MM.1S (cell line): Measurements from ENCODE around the gene GAPT.

Source experiments
- DNase-seq: peaks from one replicate; pipeline ENCODE4 v3.0.0-alpha.2; 2015
- H2AFZ ChIP-seq: fragments of 300-600 bp; sonication (generic); 2 replicates; pipeline ENCODE4 v1.6.0; 2016; ENCODE audit warnings: antibody characterized with exemption, low read length
- H3F3A ChIP-seq: fragments of 300-600 bp; sonication (generic); 2 replicates; pipeline ENCODE4 v1.6.1; 2016; ENCODE audit warnings: mild to moderate bottlenecking, antibody characterized with exemption, low read length, moderate library complexity, mixed read lengths; ENCODE audit not compliant: insufficient read depth
- H3K27ac ChIP-seq: fragments of 300-600 bp; sonication (generic); 2 replicates; pipeline ENCODE4 v1.5.1; 2016; ENCODE audit warnings: mild to moderate bottlenecking, low read length
- H3K27me3 ChIP-seq: fragments of 300-600 bp; sonication (generic); replicated peaks from 2 replicates; pipeline ENCODE4 v1.6.0; 2016; ENCODE audit warnings: low read length; ENCODE audit not compliant: insufficient read depth
- H3K36me3 ChIP-seq: fragments of 300-600 bp; sonication (generic); replicated peaks from 2 replicates; pipeline ENCODE4 v1.6.1; 2016; ENCODE audit warnings: mild to moderate bottlenecking, low read length, mixed read lengths; ENCODE audit not compliant: insufficient read depth
- H3K4me1 ChIP-seq: fragments of 300-600 bp; sonication (generic); 2 replicates; pipeline ENCODE4 v1.6.1; 2016; ENCODE audit warnings: low read length, mixed read lengths
- H3K4me2 ChIP-seq: fragments of 300-600 bp; sonication (generic); 2 replicates; pipeline ENCODE4 v1.6.0; 2016; ENCODE audit warnings: low read depth, low read length
- H3K4me3 ChIP-seq: fragments of 300-600 bp; sonication (generic); 2 replicates; pipeline ENCODE4 v1.5.1; 2016; ENCODE audit warnings: low read length, mixed read lengths
- H3K79me2 ChIP-seq: fragments of 300-600 bp; sonication (generic); 2 replicates; pipeline ENCODE4 v1.6.1; 2016; ENCODE audit warnings: mixed run types, low read length, mixed read lengths
- H3K9ac ChIP-seq: fragments of 300-600 bp; sonication (generic); 2 replicates; pipeline ENCODE4 v1.6.1; 2016; ENCODE audit warnings: low read length, mixed read lengths
- H3K9me2 ChIP-seq: fragments of 300-600 bp; sonication (generic); replicated peaks from 2 replicates; pipeline ENCODE4 v1.6.1; 2016; ENCODE audit warnings: mild to moderate bottlenecking, low read length, mixed read lengths; ENCODE audit not compliant: insufficient read depth
- H3K9me3 ChIP-seq: fragments of 300-600 bp; sonication (generic); replicated peaks from 2 replicates; pipeline ENCODE4 v1.6.1; 2016; ENCODE audit warnings: mild to moderate bottlenecking, low read length, mixed read lengths; ENCODE audit not compliant: insufficient read depth
- H4K20me1 ChIP-seq: fragments of 300-600 bp; sonication (generic); 2 replicates; pipeline ENCODE4 v1.6.1; 2016; ENCODE audit warnings: mild to moderate bottlenecking, low read length, moderate library complexity, mixed read lengths; ENCODE audit not compliant: insufficient read depth
- CTCF ChIP-seq: fragments of 300-600 bp; sonication (generic); IDR thresholded peaks from 2 replicates; pipeline ENCODE4 v1.5.1; 2016; ENCODE audit warnings: antibody characterized with exemption, low read length, mixed read lengths
- EZH2 ChIP-seq: fragments of 300-600 bp; sonication (generic); optimal IDR thresholded peaks from 2 replicates; pipeline ENCODE3; 2017; ENCODE audit warnings: low read depth, mild to moderate bottlenecking, antibody characterized with exemption, low read length, mixed read lengths
- EZH2phosphoT487 ChIP-seq: fragments of 300-600 bp; sonication (generic); IDR thresholded peaks from 2 replicates; pipeline ENCODE4 v1.6.1; 2018; ENCODE audit warnings: antibody characterized with exemption, low read length

GAPT gene

GRCh38 chr5:58460002-58460731 lies 31.1 kb upstream of the GAPT start, which contains the start of gene PLK2:
TSS of gene PLK2 (minus strand) at chr5:58460086. CDS start at chr5:58459959, 127 bp downstream.
- no peaks in the 10 kb centered on the region for H3K9me2 ChIP-seq
- DNase-seq = peak; percentile 89

GRCh38 chr5:58460732-58461286 lies 30.4 kb upstream of the GAPT start:
- H3K36me3 ChIP-seq = no peaks in the 10 kb centered on the region
- peak overlapping the region; percentile 88 for H3K4me3 ChIP-seq
- peak overlapping the region; percentile 85 for H3K9ac ChIP-seq
- peaks cover 23% of the 10 kb centered on the region for H3K4me1 ChIP-seq
- peaks cover 11% of the 10 kb centered on the region for H3K79me2 ChIP-seq
- H3K4me2 ChIP-seq = peak overlapping the region; percentile 93
- DNase-seq = peak; percentile 93
- TF ChIP-seq CTCF (peak; percentile 79), EZH2 (no peak)
- H3K27ac ChIP-seq = peak overlapping the region; percentile 74; the same call in 1 of the 2 replicates
- peak overlapping the region; percentile 97 for H2AFZ ChIP-seq
- H3K9me3 ChIP-seq = no peaks in the 10 kb centered on the region
- no peaks in the 10 kb centered on the region for H3K27me3 ChIP-seq
- H4K20me1 ChIP-seq = no peaks in the 10 kb centered on the region
- no peaks in the 10 kb centered on the region for H3K9me2 ChIP-seq
- H3F3A ChIP-seq = peaks cover 3% of the 10 kb centered on the region; the same call in 1 of the 2 replicates

More at GRCh38 chr5:58460002-58460731, 31.1 kb upstream of the GAPT start, which contains the start of gene PLK2:
- TF ChIP-seq CTCF = peak; percentile 30
- no peak for TF ChIP-seq EZH2
- peak within 1 kb of the TSS; percentile 97 for H2AFZ ChIP-seq
- no peaks in the 10 kb centered on the region for H3K9me3 ChIP-seq
- peaks cover 3% of the 10 kb centered on the region; the same call in 1 of the 2 replicates for H3F3A ChIP-seq
- peaks cover 23% of the 10 kb centered on the region for H3K4me1 ChIP-seq
- peak within 1 kb of the TSS; percentile 74; the same call in 1 of the 2 replicates for H3K27ac ChIP-seq
- peak within 1 kb of the TSS; percentile 93 for H3K4me2 ChIP-seq
- no peaks in the 10 kb centered on the region for H4K20me1 ChIP-seq
- H3K4me3 ChIP-seq = peak within 1 kb of the TSS; percentile 88
- peaks cover 11% of the 10 kb centered on the region for H3K79me2 ChIP-seq
- H3K9ac ChIP-seq = peak within 1 kb of the TSS; percentile 85
- H3K36me3 ChIP-seq = no peaks in the 10 kb centered on the region; the same call in 1 of the 2 replicates
- H3K27me3 ChIP-seq = no peaks in the 10 kb centered on the region

- Histone ChIP-seq H4K20me1 (no peaks in the 10 kb centered on the region), H3K79me2 (peaks cover 11% of the 10 kb centered on the region), H2AFZ (no peak overlapping the region), H3K9me2 (no peaks in the 10 kb centered on the region), H3K4me2 (no peak overlapping the region), H3K27ac (no peak overlapping the region), H3F3A (peaks cover 3% of the 10 kb centered on the region; the same call in 1 of the 2 replicates), H3K4me1 (peaks cover 29% of the 10 kb centered on the region), H3K9ac (no peak overlapping the region), H3K4me3 (no peak overlapping the region), H3K36me3 (no peaks in the 10 kb centered on the region), H3K9me3 (no peaks in the 10 kb centered on the region), H3K27me3 (no peaks in the 10 kb centered on the region)
- DNase-seq = peak; percentile 60
- no peak for TF ChIP-seq EZH2
- TF ChIP-seq EZH2phosphoT487 = no peak
- no peak for TF ChIP-seq CTCF
These were observed 29.1 kb upstream of the GAPT start for GRCh38 chr5:58462154-58462553.
